Cardiac fibroblast (primary cell): ENCODE results near the gene CYP1B1.

ENCODE experiments used
- DNase-seq, 2 donors: peaks; one replicate each; pipeline versions ENCODE4 v3.0.0 to v3.0.0-alpha.2; 2010; ENCODE audit warnings: low read depth in 2 of 2
- H3K4me3 ChIP-seq, 2 donors: replicated peaks in 1 of 2; 1 replicate in 1 of 2; 2 replicates in 1 of 2; pipeline ENCODE4 v1.5.1; 2011; ENCODE audit warnings: low read depth in 2 of 2, low read length in 2 of 2, mild to moderate bottlenecking in 2 of 2, moderate library complexity in 1 of 2
- CTCF ChIP-seq: IDR thresholded peaks from one replicate; pipeline ENCODE4 v1.5.1; 2011; ENCODE audit warnings: low read depth, mild to moderate bottlenecking, low read length, inconsistent platforms

Gene CYP1B1

DNA sequence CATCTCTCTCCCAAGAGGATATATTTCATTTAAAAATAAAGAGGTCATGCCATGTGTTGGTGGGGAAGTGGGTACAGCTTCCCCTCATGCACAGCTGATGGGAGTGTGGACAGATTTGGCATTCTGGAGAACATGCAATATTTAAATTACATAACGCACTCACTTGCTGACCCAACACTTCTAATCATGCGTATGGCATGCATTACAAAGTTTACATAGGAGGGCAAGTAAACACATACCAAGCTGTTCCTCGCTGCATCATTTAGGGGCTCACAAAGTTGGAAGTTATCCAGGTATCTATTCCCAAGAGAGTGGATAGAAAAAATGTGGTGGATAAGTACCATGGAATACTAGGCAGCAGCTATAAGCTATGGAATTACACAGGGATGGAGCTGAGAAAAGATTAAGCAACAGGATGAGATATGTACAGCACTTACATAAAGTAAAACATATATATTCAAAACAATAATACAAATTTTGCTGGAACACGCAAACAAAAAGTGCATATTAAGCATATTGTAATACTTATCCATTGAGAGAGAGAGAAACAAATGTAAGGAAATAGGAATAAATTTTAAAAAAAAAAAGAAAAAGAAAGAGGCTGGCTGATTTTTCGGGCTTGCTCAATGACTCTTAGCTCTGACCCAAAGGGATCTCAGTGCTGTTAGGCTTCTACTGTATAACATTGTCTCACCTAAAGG lies 11.0 kb downstream of the CYP1B1 start:
- peak in 1 of 2 donors; percentile 78 for DNase-seq
- no peak overlapping the region for H3K4me3 ChIP-seq
- TF ChIP-seq CTCF: no peak

DNA sequence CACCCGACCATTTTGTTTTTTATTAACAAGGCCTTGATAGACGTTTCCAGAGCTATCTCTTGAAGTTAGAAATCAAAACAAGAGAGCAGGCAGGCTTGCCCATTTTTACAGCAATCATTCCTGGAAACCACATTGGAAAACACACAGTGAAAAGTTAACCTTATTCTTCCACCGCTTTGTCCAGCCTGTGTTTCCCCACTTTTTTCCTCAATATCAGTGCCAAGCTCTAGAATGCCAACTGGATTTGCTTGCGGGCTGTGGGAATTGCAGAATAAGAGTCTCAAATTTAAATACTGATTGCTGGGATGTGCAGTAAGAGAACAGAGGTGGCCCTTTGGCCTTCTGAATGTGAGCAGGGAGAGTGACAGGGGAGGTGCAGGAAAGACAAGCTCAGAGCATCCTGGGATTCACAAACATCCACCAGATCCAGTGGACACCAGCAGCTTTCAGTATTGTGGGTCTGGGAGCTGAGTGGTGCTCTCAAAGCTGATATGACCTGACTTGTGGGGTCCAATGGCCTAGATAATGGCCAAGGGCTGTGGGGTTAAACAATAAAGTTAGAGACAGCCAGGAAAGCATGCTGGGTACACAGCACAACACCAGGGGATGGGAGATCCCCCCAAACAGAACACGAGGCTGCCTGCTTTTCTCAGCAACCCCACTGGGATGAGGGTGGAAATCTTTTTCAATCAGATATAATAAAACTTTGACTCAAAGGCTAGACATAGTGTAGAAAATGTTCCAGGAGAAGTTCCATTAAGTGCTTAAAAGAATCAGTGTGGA lies 15.5 kb downstream of the CYP1B1 start:
- no peak for DNase-seq
- no peak for TF ChIP-seq CTCF
- H3K4me3 ChIP-seq: no peak overlapping the region

- H3K4me3 ChIP-seq: no peak overlapping the region
- no peak for DNase-seq
- no peak for TF ChIP-seq CTCF
Measured at GRCh38 chr2:38057651-38058410, 18.1 kb downstream of the CYP1B1 start.

DNA sequence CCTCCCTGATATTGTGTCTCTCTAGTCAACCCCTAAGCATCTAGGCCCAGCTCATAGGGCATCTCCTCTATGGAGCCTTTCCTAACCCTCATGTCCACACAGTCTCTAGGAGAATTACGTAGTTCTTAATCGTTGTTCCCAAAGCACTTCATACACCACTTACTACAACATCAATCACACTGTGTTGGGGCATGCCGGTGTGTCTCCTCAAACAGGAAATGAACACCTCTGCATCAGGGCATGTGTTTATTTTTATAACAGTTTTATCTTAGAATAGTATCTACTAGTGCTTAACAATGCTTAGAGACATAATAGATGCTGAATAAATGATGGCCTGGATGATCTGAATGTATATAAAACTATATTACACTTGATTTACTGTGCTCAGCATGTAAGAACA lies 19.7 kb downstream of the CYP1B1 start:
- DNase-seq: no peak
- no peak for TF ChIP-seq CTCF
- H3K4me3 ChIP-seq: no peak overlapping the region

GRCh38 chr2:38045811-38046210 lies 30.1 kb downstream of the CYP1B1 start:
- DNase-seq: no peak
- no peak overlapping the region for H3K4me3 ChIP-seq
- no peak for TF ChIP-seq CTCF

- TF ChIP-seq CTCF: no peak
- H3K4me3 ChIP-seq: no peak overlapping the region
- DNase-seq: peak; percentile 71 to 72
Measured at GRCh38 chr2:38039121-38039910, 36.6 kb downstream of the CYP1B1 start.
